Suppressor macrophage treated with lipopolysaccharide for 4 hours (primary cell): ENCODE data around the gene WRAP53.

Source experiments
- DNase-seq: peaks from one replicate; pipeline ENCODE4 v3.0.0-alpha.2; 2020

WRAP53 gene

GRCh38 chr17:7747635-7748071, 59.4 kb downstream of the WRAP53 start:
- DNase-seq, result no peak

DNA sequence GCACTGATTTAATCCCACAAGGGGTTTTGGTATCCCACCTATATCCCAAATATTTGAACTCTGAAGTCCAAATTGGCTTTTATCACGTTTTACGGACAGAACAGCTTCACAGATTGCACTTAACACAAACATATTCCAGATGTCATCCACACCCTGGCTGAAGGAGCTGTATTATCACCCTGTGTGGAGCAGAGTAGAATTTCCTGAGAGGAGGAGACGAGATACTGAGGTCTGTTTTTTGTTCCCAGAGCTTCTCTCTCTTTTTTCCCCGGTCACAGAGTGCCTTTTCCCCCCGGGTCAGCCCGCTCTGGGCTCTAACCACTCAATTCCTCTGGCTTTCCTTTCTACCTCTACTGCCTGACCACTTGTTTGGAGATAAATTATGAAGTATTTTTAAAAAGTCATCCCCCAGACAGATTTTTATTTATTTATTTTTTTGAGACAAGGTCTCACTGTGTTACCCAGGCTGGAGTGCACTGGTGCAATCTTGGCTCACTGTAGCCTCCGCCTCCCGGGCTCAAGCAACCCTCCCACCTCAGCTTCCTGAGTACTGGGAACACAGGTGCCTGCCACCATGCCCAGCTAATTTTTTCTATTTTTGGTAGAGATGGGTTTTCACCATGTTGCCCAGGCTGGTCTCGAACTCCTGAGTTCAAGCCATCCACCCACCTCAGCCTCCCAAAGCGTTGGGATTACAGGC, 59.9 kb downstream of the WRAP53 start:
- no peak for DNase-seq

DNA sequence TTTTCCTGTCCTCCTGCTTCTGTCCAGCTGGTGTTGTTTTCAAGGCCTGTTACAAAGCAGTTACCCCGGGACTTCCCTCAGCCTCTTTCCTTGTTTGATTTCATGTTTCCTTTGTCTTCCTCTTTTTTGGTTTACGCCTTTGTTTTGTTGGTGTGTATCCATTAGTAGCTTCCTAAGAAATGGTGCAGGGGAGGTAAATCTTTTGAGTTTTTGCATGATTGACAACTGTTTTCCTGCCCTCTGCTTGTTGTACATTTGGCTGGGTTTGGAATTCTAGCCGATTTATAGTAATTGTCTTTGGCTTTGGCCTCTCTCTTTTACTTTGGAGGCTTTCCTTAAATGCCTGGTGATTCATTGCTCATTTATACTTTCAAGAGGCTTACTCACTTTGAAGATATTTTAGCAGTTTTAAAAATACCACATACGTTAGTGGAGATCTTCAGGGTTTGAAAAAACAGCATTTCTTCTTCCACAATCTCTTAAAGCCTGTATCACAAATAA, 62.1 kb downstream of the WRAP53 start:
- DNase-seq, result no peak
